Measurements from ENCODE around the gene ANKRD2. TPM values are rescaled to one million over a fixed set of nuclear protein-coding genes. Genes with fewer than 3 reads are reported as not detected.

Gene ANKRD2
- total RNA-seq, 1 experiment from 2014 or later, result not detected

- DNase-seq (ENCODE audit: low spot score), result no peak
Measured at GRCh38 chr10:97596101-97597082, 23.8 kb downstream of the ANKRD2 start.

- DNase-seq (ENCODE audit: low spot score), result no peak
Measured at GRCh38 chr10:97597778-97598177, 25.2 kb downstream of the ANKRD2 start.

GRCh38 chr10:97598407-97599271 lies 26.1 kb downstream of the ANKRD2 start:
- DNase-seq (ENCODE audit: low spot score), result no peak

- DNase-seq (ENCODE audit: low spot score), result no peak
Measured at GRCh38 chr10:97599272-97599619, 26.7 kb downstream of the ANKRD2 start.

- no peak for DNase-seq (ENCODE audit: low spot score)
Measured at GRCh38 chr10:97600616-97601015, 28.0 kb downstream of the ANKRD2 start.

GRCh38 chr10:97601268-97602215 lies 29.0 kb downstream of the ANKRD2 start:
- no peak for DNase-seq (ENCODE audit: low spot score)

- no peak for DNase-seq (ENCODE audit: low spot score)
Measured at GRCh38 chr10:97607095-97607636, 34.6 kb downstream of the ANKRD2 start.

GRCh38 chr10:97608991-97609561 lies 36.5 kb downstream of the ANKRD2 start:
- no peak for DNase-seq (ENCODE audit: low spot score)

GRCh38 chr10:97611473-97611872 lies 38.9 kb downstream of the ANKRD2 start:
- no peak for DNase-seq (ENCODE audit: low spot score)

GRCh38 chr10:97612386-97612785 lies 39.8 kb downstream of the ANKRD2 start:
- peak; percentile 76 for DNase-seq (ENCODE audit: low spot score)

- no peak for DNase-seq (ENCODE audit: low spot score)
Measured at GRCh38 chr10:97618285-97618684, 45.7 kb downstream of the ANKRD2 start.

GRCh38 chr10:97618733-97619132 lies 46.2 kb downstream of the ANKRD2 start:
- no peak for DNase-seq (ENCODE audit: low spot score)

- no peak for DNase-seq (ENCODE audit: low spot score)
Measured at GRCh38 chr10:97623277-97623676, 50.7 kb downstream of the ANKRD2 start.

- no peak for DNase-seq (ENCODE audit: low spot score)
Measured at GRCh38 chr10:97627731-97628130, 55.2 kb downstream of the ANKRD2 start.

- no peak for DNase-seq (ENCODE audit: low spot score)
Measured at GRCh38 chr10:97628228-97628627, 55.6 kb downstream of the ANKRD2 start.

- DNase-seq (ENCODE audit: low spot score), result no peak
Measured at GRCh38 chr10:97629289-97629688, 56.7 kb downstream of the ANKRD2 start.

- DNase-seq (ENCODE audit: low spot score), result no peak
Measured at GRCh38 chr10:97631098-97631497, 58.5 kb downstream of the ANKRD2 start.

GRCh38 chr10:97632949-97633884 lies 60.6 kb downstream of the ANKRD2 start, which contains the start of gene MORN4:
TSS of gene MORN4 (minus strand) at chr10:97633500. CDS start at chr10:97619653, 13,847 bp downstream.
- peak; percentile 84 for DNase-seq (ENCODE audit: low spot score)
